HG03575 (cell line): ENCODE measurements around the gene JAGN1.
"Not testable (repeated sequence)": the region's sequence is repeated elsewhere in the genome, so short reads cannot be mapped to it uniquely, and the experiment has no call there.

Experiments
- ATAC-seq: cut with Tn5 transposase; IDR thresholded peaks from one replicate; pipeline ENCODE4 v1.9.1; 2021; ENCODE audit not compliant: unreplicated experiment, insufficient number of reproducible peaks, low FRiP score; ENCODE audit errors: extremely low read depth

The JAGN1 gene

GRCh38 chr3:9891072-9891622, 737 bp downstream of the JAGN1 start:
- no peak for ATAC-seq

GRCh38 chr3:9893739-9894138, 3.3 kb downstream of the JAGN1 start:
- no peak for ATAC-seq

GRCh38 chr3:9895715-9896114, 5.3 kb downstream of the JAGN1 start:
- not testable (repeated sequence) for ATAC-seq

GRCh38 chr3:9896755-9897407, 6.5 kb downstream of the JAGN1 start:
- not testable (repeated sequence) for ATAC-seq

GRCh38 chr3:9897408-9898372, 7.3 kb downstream of the JAGN1 start:
- no peak for ATAC-seq

- ATAC-seq, result no peak
Observed at GRCh38 chr3:9898467-9899241, 8.2 kb downstream of the JAGN1 start.

- ATAC-seq, result no peak
Observed at GRCh38 chr3:9899289-9899791, 8.9 kb downstream of the JAGN1 start.

- ATAC-seq, result not testable (repeated sequence)
Observed at GRCh38 chr3:9900965-9901415, 10.6 kb downstream of the JAGN1 start.

- no peak for ATAC-seq
Observed at GRCh38 chr3:9901967-9902366, 11.6 kb downstream of the JAGN1 start.

- no peak for ATAC-seq
Observed at GRCh38 chr3:9902372-9903237, 12.2 kb downstream of the JAGN1 start, which contains the start of gene IL17RE. TSS of gene IL17RE (plus strand) at chr3:9902848. CDS start at chr3:9902933, 85 bp downstream.

GRCh38 chr3:9903238-9903624, 12.8 kb downstream of the JAGN1 start:
- ATAC-seq, result no peak

GRCh38 chr3:9903904-9904303, 13.5 kb downstream of the JAGN1 start:
- ATAC-seq, result no peak

- ATAC-seq, result no peak
Observed at GRCh38 chr3:9906480-9906879, 16.1 kb downstream of the JAGN1 start.

GRCh38 chr3:9908286-9908685, 17.9 kb downstream of the JAGN1 start:
- no peak for ATAC-seq

GRCh38 chr3:9909221-9910013, 19.0 kb downstream of the JAGN1 start:
- no peak for ATAC-seq

GRCh38 chr3:9911863-9912262, 21.5 kb downstream of the JAGN1 start:
- ATAC-seq, result no peak

- ATAC-seq, result no peak
Observed at GRCh38 chr3:9912294-9912935, 22.0 kb downstream of the JAGN1 start.
